Thoracic aorta (tissue), 2 donors: Measurements from ENCODE around the gene FIGNL2. TPM values are rescaled to one million over a fixed set of nuclear protein-coding genes. Genes with fewer than 3 reads are reported as not detected.

Experiments used
- ATAC-seq: fragments of 150-250 bp; one replicate; pipeline ENCODE4 v1.8.0; 2017; ENCODE audit warnings: low read depth; ENCODE audit not compliant: insufficient number of reproducible peaks, low FRiP score
- DNase-seq: peaks from one replicate; pipeline ENCODE4 v3.0.0-alpha.2; 2020; ENCODE audit warnings: low spot score
- H3K27ac ChIP-seq, 2 donors: fragments of 200-600 bp; sonication (generic); 1 replicate in 1 of 2; 2 replicates in 1 of 2; pipeline ENCODE4 v1.5.1; 2016; ENCODE audit warnings: mild to moderate bottlenecking in 2 of 2, moderate library complexity in 2 of 2
- H3K27me3 ChIP-seq: fragments of 200-600 bp; sonication (generic); replicated peaks from 2 replicates; pipeline ENCODE4 v1.6.0; 2016; ENCODE audit warnings: mild to moderate bottlenecking; ENCODE audit not compliant: insufficient read depth
- H3K36me3 ChIP-seq: fragments of 200-600 bp; sonication (generic); one replicate; pipeline ENCODE4 v1.5.1; 2016
- H3K4me1 ChIP-seq, 2 donors: fragments of 200-600 bp; sonication (generic); 1 replicate in 1 of 2; 2 replicates in 1 of 2; pipeline versions ENCODE4 v1.5.1 to v1.6.0; 2016; ENCODE audit warnings: low read depth in 2 of 2, mild to moderate bottlenecking in 1 of 2; ENCODE audit not compliant: control insufficient read depth in 1 of 2
- H3K4me3 ChIP-seq: fragments of 200-600 bp; sonication (generic); 2 replicates; pipeline ENCODE4 v1.5.1; 2016; ENCODE audit warnings: mild to moderate bottlenecking
- H3K9me3 ChIP-seq: fragments of 200-600 bp; sonication (generic); 2 replicates; pipeline ENCODE4 v1.5.1; 2016
- total RNA-seq, 2 donors: library from RNA; depleted of rRNA; stranded (reverse); fragments of >200 nt; gene quantifications; one replicate each; pipeline versions ENCODE4 v1.1.0 to v1.2.3, GENCODE V29; 2016
- TF ChIP-seq, protein P1 (sequence below): fragments of 200-600 bp; sonication (generic); IDR thresholded peaks from one replicate; pipeline ENCODE4 v1.5.1; 2019; ENCODE audit warnings: antibody characterized with exemption

The FIGNL2 gene
- total RNA-seq, 2 donors from 2014 or later = 0.28 TPM; not detected in 1

DNA sequence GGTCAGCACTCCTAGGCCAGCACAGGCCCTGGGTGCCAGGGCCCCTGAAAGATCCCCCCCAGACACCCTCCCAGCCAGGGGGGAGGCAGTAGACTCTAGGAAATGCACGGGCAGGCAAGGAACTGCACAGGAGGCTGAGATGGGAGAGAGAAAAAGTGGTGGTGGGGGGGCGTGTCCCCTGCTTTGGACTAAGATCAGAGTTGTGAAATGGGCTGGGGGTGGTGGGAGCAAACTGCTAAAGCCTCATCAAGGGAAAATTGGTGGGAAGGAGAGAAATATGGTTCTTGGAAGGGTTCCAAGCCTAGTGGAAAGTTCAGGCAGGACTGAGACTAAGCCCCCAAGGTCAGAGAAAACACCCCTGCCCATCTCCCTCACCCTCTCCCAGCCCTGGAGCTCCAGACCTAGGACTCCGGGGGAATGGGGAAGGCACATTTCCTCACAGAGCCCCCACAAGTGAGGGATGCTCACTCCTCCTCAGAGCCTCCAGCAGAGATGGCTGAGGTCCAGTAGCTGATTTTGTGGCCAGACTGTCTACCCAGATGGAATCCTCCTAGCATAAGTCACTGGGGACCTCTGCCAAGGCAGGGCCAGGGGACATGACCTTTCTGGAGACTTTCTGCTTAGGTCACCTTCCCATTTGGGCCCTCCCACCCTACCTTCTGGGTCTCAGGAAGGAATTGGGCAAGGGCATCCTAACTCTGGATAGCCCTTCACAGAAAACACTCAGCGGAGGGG, 29.8 kb downstream of the FIGNL2 start:
- DNase-seq (no peak), ATAC-seq (no peak)
- Histone ChIP-seq H3K27ac (no peak overlapping the region), H3K36me3 (no peaks in the 10 kb centered on the region), H3K4me3 (no peak overlapping the region), H3K9me3 (no peaks in the 10 kb centered on the region), H3K4me1 (peaks cover 0 to 5% of the 10 kb centered on the region in 2 donors), H3K27me3 (no peaks in the 10 kb centered on the region)
- TF ChIP-seq, protein P1, sequence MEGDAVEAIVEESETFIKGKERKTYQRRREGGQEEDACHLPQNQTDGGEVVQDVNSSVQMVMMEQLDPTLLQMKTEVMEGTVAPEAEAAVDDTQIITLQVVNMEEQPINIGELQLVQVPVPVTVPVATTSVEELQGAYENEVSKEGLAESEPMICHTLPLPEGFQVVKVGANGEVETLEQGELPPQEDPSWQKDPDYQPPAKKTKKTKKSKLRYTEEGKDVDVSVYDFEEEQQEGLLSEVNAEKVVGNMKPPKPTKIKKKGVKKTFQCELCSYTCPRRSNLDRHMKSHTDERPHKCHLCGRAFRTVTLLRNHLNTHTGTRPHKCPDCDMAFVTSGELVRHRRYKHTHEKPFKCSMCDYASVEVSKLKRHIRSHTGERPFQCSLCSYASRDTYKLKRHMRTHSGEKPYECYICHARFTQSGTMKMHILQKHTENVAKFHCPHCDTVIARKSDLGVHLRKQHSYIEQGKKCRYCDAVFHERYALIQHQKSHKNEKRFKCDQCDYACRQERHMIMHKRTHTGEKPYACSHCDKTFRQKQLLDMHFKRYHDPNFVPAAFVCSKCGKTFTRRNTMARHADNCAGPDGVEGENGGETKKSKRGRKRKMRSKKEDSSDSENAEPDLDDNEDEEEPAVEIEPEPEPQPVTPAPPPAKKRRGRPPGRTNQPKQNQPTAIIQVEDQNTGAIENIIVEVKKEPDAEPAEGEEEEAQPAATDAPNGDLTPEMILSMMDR = no peak

DNA sequence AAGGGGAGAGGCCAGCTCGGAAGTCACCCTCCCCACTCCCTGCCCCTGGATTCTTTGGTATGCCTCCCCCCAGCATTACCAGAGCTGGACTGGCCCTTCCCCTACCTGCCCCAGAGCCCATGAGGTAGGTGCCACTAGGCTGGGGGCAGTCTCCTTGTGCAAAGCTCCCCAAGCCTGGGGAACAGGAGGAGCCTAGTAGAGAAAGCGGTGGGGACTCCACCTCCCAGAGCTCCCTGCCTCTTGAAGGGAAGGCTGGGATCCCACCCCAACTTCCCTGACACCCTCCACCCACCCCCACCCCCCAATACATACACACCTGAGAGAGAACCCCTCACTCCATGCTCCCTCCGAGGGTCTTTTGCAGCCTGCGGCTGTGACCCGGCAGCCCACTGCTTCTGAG, 30.4 kb downstream of the FIGNL2 start:
- ATAC-seq = no peak
- Histone ChIP-seq H3K27me3 (no peaks in the 10 kb centered on the region), H3K36me3 (no peaks in the 10 kb centered on the region), H3K4me1 (peaks cover 0 to 5% of the 10 kb centered on the region in 2 donors), H3K4me3 (no peak overlapping the region), H3K27ac (no peak overlapping the region), H3K9me3 (no peaks in the 10 kb centered on the region)
- no peak for DNase-seq
- TF ChIP-seq, protein P1 = no peak

DNA sequence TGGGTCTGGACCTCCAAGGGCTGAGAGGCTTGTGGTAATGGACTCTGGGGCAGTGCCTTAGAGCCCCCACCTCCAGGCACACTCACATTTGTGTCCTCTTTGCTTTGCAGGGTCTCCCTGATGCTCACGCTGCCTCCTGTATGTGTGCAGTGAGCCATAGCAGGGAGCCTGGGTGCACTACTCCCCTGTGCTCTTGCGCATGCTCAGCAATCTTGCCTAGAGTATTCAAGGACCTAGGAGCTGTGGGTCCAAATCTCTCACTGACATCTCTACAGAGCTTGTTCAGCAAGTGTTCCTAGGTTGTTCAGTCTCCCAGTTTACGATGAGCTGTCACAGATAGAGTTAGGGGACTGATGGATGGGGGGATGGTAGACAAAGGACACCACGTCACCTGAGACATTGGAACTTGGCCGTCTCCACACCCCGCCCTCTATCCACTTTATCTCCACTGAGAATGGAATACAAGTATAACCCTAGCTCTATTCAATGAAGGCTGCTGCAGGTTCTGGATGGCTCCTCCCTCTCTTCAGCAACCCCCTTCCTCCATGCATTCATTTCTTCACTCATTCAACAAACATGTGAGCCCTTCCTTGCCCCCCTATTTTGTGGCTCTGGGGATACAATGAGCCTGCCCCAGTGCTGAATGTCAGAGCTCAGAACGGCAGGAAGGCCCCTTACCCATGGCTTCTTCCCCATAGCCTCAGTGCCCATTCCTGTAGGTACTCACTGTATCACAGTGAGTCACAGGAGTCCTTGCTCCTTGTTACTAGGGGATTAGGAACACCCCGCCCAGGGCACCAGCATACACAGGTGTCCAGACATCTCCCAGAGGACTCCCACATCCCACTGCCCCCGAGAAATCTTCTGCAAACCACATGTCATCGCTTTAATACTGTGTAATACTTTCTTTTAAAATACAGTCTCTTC, 31.2 kb downstream of the FIGNL2 start:
- Histone ChIP-seq H3K9me3 (no peaks in the 10 kb centered on the region), H3K27me3 (no peaks in the 10 kb centered on the region), H3K4me3 (no peak overlapping the region), H3K4me1 (peaks cover 0 to 5% of the 10 kb centered on the region in 2 donors), H3K27ac (no peak overlapping the region), H3K36me3 (no peaks in the 10 kb centered on the region)
- TF ChIP-seq, protein P1 = no peak
- ATAC-seq = no peak
- no peak for DNase-seq

DNA sequence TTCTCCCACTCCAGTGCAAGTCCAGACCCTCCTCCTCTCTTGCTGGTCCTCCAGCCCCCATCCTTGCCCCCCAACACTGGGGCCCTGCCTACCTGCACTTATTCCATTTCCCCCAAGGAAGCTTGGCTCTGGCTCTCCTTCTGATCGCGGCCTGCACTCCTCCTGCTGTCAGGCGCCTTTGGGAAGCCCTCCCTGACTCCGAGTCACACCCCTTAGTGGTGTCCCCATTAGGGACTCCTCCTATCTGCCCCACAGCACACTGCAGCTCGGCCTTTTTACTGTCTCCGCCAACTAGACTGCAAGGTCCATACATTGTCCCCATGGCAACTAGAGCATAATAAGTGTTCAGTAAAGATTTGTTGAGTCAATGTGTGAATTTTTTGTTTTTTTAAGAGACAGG, 32.9 kb downstream of the FIGNL2 start:
- Histone ChIP-seq H3K27me3 (no peaks in the 10 kb centered on the region), H3K4me3 (no peak overlapping the region), H3K27ac (no peak overlapping the region), H3K36me3 (no peaks in the 10 kb centered on the region), H3K4me1 (peaks cover 0 to 5% of the 10 kb centered on the region in 2 donors), H3K9me3 (no peaks in the 10 kb centered on the region)
- ATAC-seq (no peak), DNase-seq (no peak)
- TF ChIP-seq, protein P1 = no peak
